Natural killer cell (primary cell): ENCODE results near the gene PRKG1. TPM values are rescaled to one million over a fixed set of nuclear protein-coding genes. Genes with fewer than 3 reads are reported as not detected.

Experiments
- ATAC-seq, 3 donors: fragments of 150-1000 bp in 2 of 3; fragments of 200-7000 bp in 1 of 3; cut with Tn5 transposase; 1 replicate in 1 of 3; 2 replicates in 2 of 3; pipeline ENCODE4 v1.10.0; 2021; ENCODE audit warnings: mild to moderate bottlenecking in 2 of 3, moderate library complexity in 2 of 3
- DNase-seq, 2 donors: peaks; one replicate each; pipeline versions ENCODE4 v3.0.0 to v3.0.0-alpha.2; 2013 to 2021; ENCODE audit warnings: mixed read lengths in 1 of 2
- H3K27ac ChIP-seq: one replicate; pipeline ENCODE4 v1.5.1; 2013; ENCODE audit warnings: mild to moderate bottlenecking, low read length
- H3K27me3 ChIP-seq: one replicate; pipeline ENCODE4 v1.6.1; 2013; ENCODE audit warnings: low read length; ENCODE audit not compliant: control insufficient read depth, insufficient read depth
- H3K36me3 ChIP-seq: one replicate; pipeline ENCODE4 v1.6.1; 2013; ENCODE audit warnings: low read length; ENCODE audit not compliant: control insufficient read depth, insufficient read depth
- H3K4me1 ChIP-seq: one replicate; pipeline ENCODE4 v1.6.1; 2013; ENCODE audit warnings: low read length; ENCODE audit not compliant: control insufficient read depth, insufficient read depth
- H3K4me3 ChIP-seq: one replicate; pipeline ENCODE4 v1.5.1; 2013; ENCODE audit warnings: low read length
- H3K9me3 ChIP-seq: one replicate; pipeline ENCODE4 v1.6.1; 2013; ENCODE audit warnings: low read length; ENCODE audit not compliant: control insufficient read depth, insufficient read depth
- H3K27ac Mint-ChIP-seq, 2 donors: one replicate each; pipeline ENCODE4 v1.8.0; 2022; ENCODE audit warnings: mild to moderate bottlenecking in 2 of 2, mixed read lengths in 2 of 2, moderate library complexity in 1 of 2
- H3K27me3 Mint-ChIP-seq, 2 donors: one replicate each; pipeline ENCODE4 v1.8.0; 2022; ENCODE audit warnings: low read depth in 2 of 2, mixed read lengths in 2 of 2
- H3K36me3 Mint-ChIP-seq: one replicate; pipeline ENCODE4 v1.8.0; 2022; ENCODE audit warnings: mixed read lengths
- H3K4me1 Mint-ChIP-seq, 2 donors: one replicate each; pipeline ENCODE4 v1.8.0; 2022; ENCODE audit warnings: mixed read lengths in 2 of 2
- H3K4me3 Mint-ChIP-seq: one replicate; pipeline ENCODE4 v1.8.0; 2022; ENCODE audit warnings: mild to moderate bottlenecking, moderate library complexity, mixed read lengths
- H3K9me3 Mint-ChIP-seq, 2 donors: one replicate each; pipeline ENCODE4 v1.8.0; 2022; ENCODE audit warnings: mixed read lengths in 2 of 2
- WGBS: methylation state at CpG from one replicate; pipeline ENCODE4 v1.1.7; 2013; ENCODE audit warnings: missing lambda C conversion rate; ENCODE audit not compliant: insufficient coverage; 5-methylcytosine and 5-hydroxymethylcytosine counted together
- intact Hi-C: fragments of 100-400 bp; cut with micrococcal nuclease; formaldehyde crosslinking; loops from one replicate; pipeline ENCODE4 v1.14.2; 2022
- total RNA-seq, 4 donors: library from RNA; stranded (reverse); fragments of 120-200 nt in 1 of 4; gene quantifications; one replicate each; pipeline versions ENCODE4 v1.2.3 to v1.2.4, GENCODE V29; 2013 to 2022
- TF ChIP-seq, protein P1 (sequence below): fragments of 200-600 bp; IDR thresholded peaks from one replicate; pipeline ENCODE4 v1.8.0; 2022; ENCODE audit warnings: antibody characterized with exemption

The PRKG1 gene
- total RNA-seq, 3 donors from 2014 or later (not counting 1 experiment from before 2014, with no cell fraction given) = 0.23 to 0.41 (median 0.35) TPM

DNA sequence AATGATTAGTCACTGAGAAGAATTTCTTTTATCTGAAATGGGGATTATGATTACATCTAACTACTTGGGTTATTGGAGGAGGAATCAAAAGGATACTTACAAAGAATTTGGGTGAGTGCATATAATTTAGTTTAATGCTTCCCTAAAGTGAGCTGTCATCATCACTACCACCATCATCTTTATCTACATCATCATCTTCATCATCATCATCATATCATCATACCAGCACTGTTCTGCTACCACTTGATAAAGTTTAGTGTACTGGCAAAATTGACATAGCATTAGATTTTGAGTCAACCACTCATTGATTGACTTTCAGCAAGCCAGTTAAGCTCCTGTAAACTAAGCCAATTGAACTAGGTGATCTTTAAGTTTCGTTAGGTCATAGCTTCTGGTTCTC, 994.2 kb downstream of the PRKG1 start:
- Histone ChIP-seq H3K36me3 (no peaks in the 10 kb centered on the region), H3K27ac (no peak overlapping the region), H3K27me3 (no peaks in the 10 kb centered on the region), H3K9me3 (no peaks in the 10 kb centered on the region), H3K4me3 (no peak overlapping the region), H3K4me1 (no peaks in the 10 kb centered on the region)
- H3K4me3 Mint-ChIP-seq = no peak overlapping the region
- 76% methylated on average over 1 of the region's 1 CpG for WGBS
- no peak for ATAC-seq
- no peak for DNase-seq
- no peak overlapping the region for H3K27ac Mint-ChIP-seq
- intact Hi-C loops = no loop called here
- H3K36me3 Mint-ChIP-seq = no peaks in the 10 kb centered on the region
- H3K4me1 Mint-ChIP-seq = no peaks in the 10 kb centered on the region
- H3K27me3 Mint-ChIP-seq = no peaks in the 10 kb centered on the region
- H3K9me3 Mint-ChIP-seq = peaks cover 4 to 16% of the 10 kb centered on the region in 2 donors
- TF ChIP-seq, protein P1, sequence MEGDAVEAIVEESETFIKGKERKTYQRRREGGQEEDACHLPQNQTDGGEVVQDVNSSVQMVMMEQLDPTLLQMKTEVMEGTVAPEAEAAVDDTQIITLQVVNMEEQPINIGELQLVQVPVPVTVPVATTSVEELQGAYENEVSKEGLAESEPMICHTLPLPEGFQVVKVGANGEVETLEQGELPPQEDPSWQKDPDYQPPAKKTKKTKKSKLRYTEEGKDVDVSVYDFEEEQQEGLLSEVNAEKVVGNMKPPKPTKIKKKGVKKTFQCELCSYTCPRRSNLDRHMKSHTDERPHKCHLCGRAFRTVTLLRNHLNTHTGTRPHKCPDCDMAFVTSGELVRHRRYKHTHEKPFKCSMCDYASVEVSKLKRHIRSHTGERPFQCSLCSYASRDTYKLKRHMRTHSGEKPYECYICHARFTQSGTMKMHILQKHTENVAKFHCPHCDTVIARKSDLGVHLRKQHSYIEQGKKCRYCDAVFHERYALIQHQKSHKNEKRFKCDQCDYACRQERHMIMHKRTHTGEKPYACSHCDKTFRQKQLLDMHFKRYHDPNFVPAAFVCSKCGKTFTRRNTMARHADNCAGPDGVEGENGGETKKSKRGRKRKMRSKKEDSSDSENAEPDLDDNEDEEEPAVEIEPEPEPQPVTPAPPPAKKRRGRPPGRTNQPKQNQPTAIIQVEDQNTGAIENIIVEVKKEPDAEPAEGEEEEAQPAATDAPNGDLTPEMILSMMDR = no peak

DNA sequence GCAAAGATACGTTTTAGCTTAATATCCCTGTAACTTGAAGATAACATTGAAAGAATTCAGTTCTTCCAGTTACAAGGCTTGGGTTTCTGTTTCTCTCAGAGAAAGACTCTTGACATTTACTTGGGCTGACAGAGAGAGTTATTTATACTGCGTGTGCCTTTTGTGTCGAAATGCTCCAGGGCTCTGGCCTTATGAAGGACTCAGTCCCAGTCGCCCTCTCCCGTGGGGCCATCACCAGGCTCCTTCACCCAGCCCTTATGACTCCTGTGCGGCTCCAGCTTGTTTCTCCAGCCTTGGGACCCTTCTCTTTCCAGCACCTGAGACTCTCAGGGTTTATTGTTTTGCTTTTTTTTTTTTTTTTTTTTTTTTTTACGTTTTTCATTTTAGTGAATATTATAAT, 997.5 kb downstream of the PRKG1 start:
- Mint-ChIP-seq H3K4me3 (no peak overlapping the region), H3K27me3 (no peaks in the 10 kb centered on the region), H3K9me3 (peaks cover 4 to 14% of the 10 kb centered on the region in 2 donors), H3K36me3 (no peaks in the 10 kb centered on the region), H3K4me1 (no peaks in the 10 kb centered on the region), H3K27ac (no peak overlapping the region)
- Histone ChIP-seq H3K4me1 (no peaks in the 10 kb centered on the region), H3K36me3 (no peaks in the 10 kb centered on the region), H3K9me3 (no peaks in the 10 kb centered on the region), H3K27ac (no peak overlapping the region), H3K4me3 (no peak overlapping the region), H3K27me3 (no peaks in the 10 kb centered on the region)
- DNase-seq = no peak
- intact Hi-C loops = no loop called here
- no peak for ATAC-seq
- WGBS = 88% methylated on average over 6 of the region's 7 CpGs
- TF ChIP-seq, protein P1 = no peak

DNA sequence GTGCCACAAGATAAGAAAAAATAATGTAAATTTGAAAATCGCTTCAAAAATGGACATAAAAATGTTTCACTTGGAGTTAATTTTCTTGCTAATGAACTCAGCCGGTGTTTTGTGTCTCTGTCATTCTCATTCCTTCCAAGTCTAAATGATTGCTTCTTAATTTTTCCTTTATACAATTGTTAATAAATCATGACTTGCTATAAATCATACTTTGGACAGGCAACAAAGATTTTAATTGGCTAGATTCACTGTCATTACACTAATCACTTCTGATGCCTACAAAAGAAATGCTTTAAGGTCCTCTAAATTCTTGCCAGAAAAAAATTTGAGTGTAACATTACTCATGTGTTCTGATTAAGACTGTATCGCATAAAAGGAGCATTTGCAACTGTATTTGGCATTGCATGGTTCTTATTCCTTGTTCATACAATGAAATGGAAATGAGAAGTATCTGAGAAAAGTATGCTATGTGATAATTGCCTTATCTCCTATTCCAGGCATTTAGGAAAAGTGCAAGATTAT, 1000.3 kb downstream of the PRKG1 start:
- intact Hi-C loops = no loop called here
- TF ChIP-seq, protein P1 = no peak
- Mint-ChIP-seq H3K27me3 (no peaks in the 10 kb centered on the region), H3K4me1 (no peaks in the 10 kb centered on the region), H3K27ac (no peak overlapping the region), H3K36me3 (no peaks in the 10 kb centered on the region), H3K9me3 (peaks cover 4 to 15% of the 10 kb centered on the region in 2 donors), H3K4me3 (no peak overlapping the region)
- Histone ChIP-seq H3K27me3 (no peaks in the 10 kb centered on the region), H3K4me3 (no peak overlapping the region), H3K4me1 (no peaks in the 10 kb centered on the region), H3K9me3 (no peaks in the 10 kb centered on the region), H3K27ac (no peak overlapping the region), H3K36me3 (no peaks in the 10 kb centered on the region)
- WGBS = 96% methylated on average over 3 of the region's 3 CpGs
- ATAC-seq (no peak), DNase-seq (no peak)

DNA sequence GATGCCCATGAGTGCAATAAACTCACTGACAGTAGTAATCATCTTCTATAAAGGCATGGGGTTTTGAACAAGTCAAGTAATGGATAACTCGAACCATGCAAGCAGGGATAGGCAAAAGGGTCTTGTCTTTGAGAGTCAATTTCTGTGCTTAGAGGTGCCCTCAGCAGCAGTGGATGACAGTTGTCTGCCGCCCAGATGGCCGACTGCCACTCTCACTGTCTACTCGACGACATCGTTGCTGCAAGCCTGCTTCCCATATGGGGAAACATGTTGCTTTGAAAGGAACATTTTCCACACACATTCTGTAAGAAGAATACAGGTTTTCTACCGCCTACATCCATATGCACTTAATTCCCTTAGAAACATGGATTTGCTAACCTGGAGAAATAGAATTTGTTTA, 1003.5 kb downstream of the PRKG1 start:
- H3K27ac Mint-ChIP-seq = no peak overlapping the region
- peaks cover 5 to 8% of the 10 kb centered on the region in 2 donors for H3K9me3 Mint-ChIP-seq
- TF ChIP-seq, protein P1 = no peak
- intact Hi-C loops = no loop called here
- Histone ChIP-seq H3K4me1 (no peaks in the 10 kb centered on the region), H3K36me3 (no peaks in the 10 kb centered on the region), H3K4me3 (no peak overlapping the region), H3K27ac (no peak overlapping the region), H3K27me3 (no peaks in the 10 kb centered on the region), H3K9me3 (no peaks in the 10 kb centered on the region)
- WGBS = 69% methylated on average over 6 of the region's 7 CpGs
- no peaks in the 10 kb centered on the region for H3K36me3 Mint-ChIP-seq
- no peak overlapping the region for H3K4me3 Mint-ChIP-seq
- no peaks in the 10 kb centered on the region for H3K27me3 Mint-ChIP-seq
- H3K4me1 Mint-ChIP-seq = no peaks in the 10 kb centered on the region
- no peak for DNase-seq
- no peak for ATAC-seq
